BJ (cell line): Measurements from ENCODE around the gene NRP1. TPM values are rescaled to one million over a fixed set of nuclear protein-coding genes. Genes with fewer than 3 reads are reported as not detected.

Source experiments
- CTCF ChIA-PET: fragments of 350-600 bp; formaldehyde crosslinking; extraction: SDS; loops from one replicate; lab custom pipeline; 2021; ENCODE audit warnings: antibody characterized with exemption, inconsistent platforms; lab: Yijun Ruan, JAX
- POLR2A ChIA-PET: fragments of 300-600 bp; sonication (Branson Sonifier 250); formaldehyde crosslinking; extraction: SDS; loops from one replicate; lab custom pipeline; 2021; ENCODE audit warnings: antibody characterized with exemption; lab: Charles Lee
- DNase-seq: peaks from one replicate; pipeline ENCODE4 v3.0.0-alpha.2; 2011; ENCODE audit warnings: low read depth
- H3K27me3 ChIP-seq: 2 replicates; pipeline ENCODE4 v1.6.0; 2011; ENCODE audit warnings: low read length; ENCODE audit not compliant: control insufficient read depth, insufficient read depth
- H3K36me3 ChIP-seq: 2 replicates; pipeline ENCODE4 v1.5.1; 2011; ENCODE audit warnings: low read length; ENCODE audit not compliant: control insufficient read depth, insufficient read depth
- H3K4me3 ChIP-seq: 2 replicates; pipeline ENCODE4 v1.5.1; 2011; ENCODE audit warnings: low read depth, mild to moderate bottlenecking, control low read depth, low read length
- CTCF ChIP-seq: IDR thresholded peaks from 2 replicates; pipeline ENCODE4 v1.5.1; 2011; ENCODE audit warnings: low read depth, mild to moderate bottlenecking, control low read depth, inconsistent platforms, low read length, moderate library complexity; ENCODE audit not compliant: insufficient read depth
- polyA plus RNA-seq: library from polyadenylated mRNA; depleted of rRNA; stranded (reverse); fragments of >200 nt; gene quantifications from 2 replicates; pipeline ENCODE4 v1.2.3, GENCODE V29; 2011

The NRP1 gene
- polyA plus RNA-seq, 1 experiment, result 141 TPM

- ChIA-PET POLR2A (interaction anchor here (0.6 to 1.3 kb wide), 2 partner anchors 47 to 189 kb away, joined by 3 to 5 read pairs; partner anchors contain the start of gene NRP1), CTCF (interaction anchor here (1.1 to 1.6 kb wide), 2 partner anchors 44 to 69 kb away, joined by 3 to 4 read pairs; no protein-coding TSS in a partner anchor)
- H3K27me3 ChIP-seq, result no peaks in the 10 kb centered on the region
- TF ChIP-seq CTCF, result no peak
- DNase-seq, result peak; percentile 99
- H3K4me3 ChIP-seq, result no peak overlapping the region
- H3K36me3 ChIP-seq, result no peaks in the 10 kb centered on the region
Observed at GRCh38 chr10:33381451-33382215, 47.2 kb upstream of the NRP1 start.

GRCh38 chr10:33377658-33378025 is 43.2 kb upstream of the NRP1 start:
- no peak for TF ChIP-seq CTCF
- CTCF ChIA-PET, result interaction anchor here (0.7 kb wide), 1 partner anchor 35 kb away, joined by 3 read pairs; no protein-coding TSS in a partner anchor
- POLR2A ChIA-PET, result no interaction called here

GRCh38 chr10:33376976-33377657 is 42.6 kb upstream of the NRP1 start:
- no peak overlapping the region for H3K4me3 ChIP-seq
- H3K27me3 ChIP-seq, result no peaks in the 10 kb centered on the region
- H3K36me3 ChIP-seq, result no peaks in the 10 kb centered on the region
- POLR2A ChIA-PET, result no interaction called here
- DNase-seq, result peak; percentile 38
- TF ChIP-seq CTCF, result no peak
- CTCF ChIA-PET, result interaction anchor here (0.7 to 1.6 kb wide), 3 partner anchors 11 to 35 kb away, joined by 3 to 4 read pairs (median 3); no protein-coding TSS in a partner anchor

More at GRCh38 chr10:33377658-33378025, 43.2 kb upstream of the NRP1 start:
- H3K27me3 ChIP-seq, result no peaks in the 10 kb centered on the region
- peak; percentile 27 for DNase-seq
- H3K4me3 ChIP-seq, result no peak overlapping the region
- no peaks in the 10 kb centered on the region for H3K36me3 ChIP-seq

GRCh38 chr10:33376476-33376875 is 42.0 kb upstream of the NRP1 start:
- no peak for DNase-seq
- Histone ChIP-seq H3K27me3 (no peaks in the 10 kb centered on the region), H3K36me3 (no peaks in the 10 kb centered on the region), H3K4me3 (no peak overlapping the region)
- POLR2A ChIA-PET, result no interaction called here
- TF ChIP-seq CTCF, result no peak
- CTCF ChIA-PET, result interaction anchor here (0.8 to 1.6 kb wide), 3 partner anchors 10 to 37 kb away, joined by 3 to 4 read pairs (median 4); no protein-coding TSS in a partner anchor

- no peak for TF ChIP-seq CTCF
- Histone ChIP-seq H3K36me3 (no peaks in the 10 kb centered on the region), H3K4me3 (no peak overlapping the region), H3K27me3 (no peaks in the 10 kb centered on the region)
- ChIA-PET CTCF (no interaction called here), POLR2A (no interaction called here)
- no peak for DNase-seq
Observed at GRCh38 chr10:33373263-33373662, 38.8 kb upstream of the NRP1 start.
